Karpas-422 (cell line): Measurements from ENCODE around the gene SYMPK. TPM values are rescaled to one million over a fixed set of nuclear protein-coding genes. Genes with fewer than 3 reads are reported as not detected.
"Not testable (repeated sequence)": the region's sequence is repeated elsewhere in the genome, so short reads cannot be mapped to it uniquely, and the experiment has no call there.

Experiments
- DNase-seq: peaks from one replicate; pipeline ENCODE4 v3.0.0-alpha.2; 2015
- H2AFZ ChIP-seq: fragments of 200-600 bp; sonication (generic); 2 replicates; pipeline ENCODE4 v1.6.1; 2014; ENCODE audit warnings: antibody characterized with exemption, low read length, mixed read lengths
- H3K27ac ChIP-seq: fragments of 200-600 bp; sonication (generic); 2 replicates; pipeline ENCODE4 v1.5.1; 2014; ENCODE audit warnings: mild to moderate bottlenecking, low read length, moderate library complexity
- H3K27me3 ChIP-seq: fragments of 200-600 bp; sonication (generic); 2 replicates; pipeline ENCODE4 v1.6.1; 2014; ENCODE audit warnings: low read length, mixed read lengths
- H3K36me3 ChIP-seq: fragments of 200-600 bp; sonication (generic); 2 replicates; pipeline ENCODE4 v1.6.1; 2014; ENCODE audit warnings: low read length, mixed read lengths; ENCODE audit not compliant: insufficient read depth
- H3K4me1 ChIP-seq: fragments of 200-600 bp; sonication (generic); 2 replicates; pipeline ENCODE4 v1.6.1; 2014; ENCODE audit warnings: mild to moderate bottlenecking, low read length, mixed read lengths
- H3K4me2 ChIP-seq: fragments of 200-600 bp; sonication (generic); 2 replicates; pipeline ENCODE4 v1.6.1; 2014; ENCODE audit warnings: low read length, low read depth, mild to moderate bottlenecking; ENCODE audit not compliant: poor library complexity, severe bottlenecking
- H3K4me3 ChIP-seq: fragments of 200-600 bp; sonication (generic); 2 replicates; pipeline ENCODE4 v1.5.1; 2014; ENCODE audit warnings: mild to moderate bottlenecking, antibody characterized with exemption, low read length, mixed read lengths
- H3K79me2 ChIP-seq: fragments of 200-600 bp; sonication (generic); 2 replicates; pipeline ENCODE4 v1.6.1; 2014; ENCODE audit warnings: mild to moderate bottlenecking, low read length, mixed read lengths
- H3K9ac ChIP-seq: fragments of 200-600 bp; sonication (generic); 2 replicates; pipeline ENCODE4 v1.6.0; 2014; ENCODE audit warnings: low read length
- H3K9me2 ChIP-seq: fragments of 200-600 bp; sonication (generic), shearing (Covaris generic); replicated peaks from 2 replicates; pipeline ENCODE4 v1.6.0; 2014; ENCODE audit warnings: mild to moderate bottlenecking, low read length, moderate library complexity; ENCODE audit not compliant: insufficient read depth
- H3K9me3 ChIP-seq: fragments of 300-700, 200-600 bp; sonication (generic); 2 replicates; pipeline ENCODE4 v1.6.1; 2014; ENCODE audit warnings: low read length, mixed read lengths
- H4K20me1 ChIP-seq: fragments of 200-600 bp; sonication (generic); 2 replicates; pipeline ENCODE4 v1.6.1; 2014; ENCODE audit warnings: mild to moderate bottlenecking, antibody characterized with exemption, low read length, low read depth; ENCODE audit not compliant: insufficient read depth
- total RNA-seq: library from RNA; depleted of rRNA; stranded (reverse); fragments of >200 nt; shearing (Covaris generic); gene quantifications from 2 replicates; pipeline ENCODE4 v1.2.3, GENCODE V29; 2014; ENCODE audit warnings: low replicate concordance

SYMPK gene
- total RNA-seq, 1 experiment from 2014 or later, result 28.3 TPM

DNA sequence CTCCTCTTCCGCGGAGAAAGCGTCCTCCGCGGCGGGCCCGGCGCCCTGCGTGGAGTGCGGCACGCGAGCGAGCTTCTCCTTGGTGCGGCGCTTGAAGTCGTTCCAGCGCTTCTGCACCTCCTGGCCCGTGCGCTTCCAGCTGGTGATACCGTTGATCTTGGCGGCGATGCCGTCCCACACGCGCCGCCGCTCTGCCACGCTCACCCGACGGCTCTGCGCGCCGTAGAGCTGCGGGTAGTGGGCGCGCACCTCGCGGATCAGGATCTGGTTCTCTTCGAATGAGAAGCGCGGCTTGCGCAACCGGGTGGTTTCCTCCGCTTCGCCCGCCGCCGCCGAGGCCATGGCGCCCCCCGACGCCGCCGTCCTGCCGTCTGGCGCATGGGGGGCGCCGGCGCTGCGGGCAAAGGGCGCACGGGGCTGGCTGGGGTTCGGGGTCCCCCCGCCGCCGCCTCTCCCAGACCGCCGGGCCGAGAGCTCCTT, 38.5 kb upstream of the SYMPK start:
- Histone ChIP-seq H3K9me3 (no peaks in the 10 kb centered on the region), H3K27ac (no peak overlapping the region), H2AFZ (no peak overlapping the region), H3K9ac (peak overlapping the region; percentile 99), H3K9me2 (no peaks in the 10 kb centered on the region), H3K4me3 (peak overlapping the region; percentile 100), H3K4me2 (peak overlapping the region; percentile 85), H3K79me2 (peaks cover 26% of the 10 kb centered on the region), H3K4me1 (peaks cover 20% of the 10 kb centered on the region), H4K20me1 (no peaks in the 10 kb centered on the region), H3K36me3 (peaks cover 8% of the 10 kb centered on the region; the same call in 1 of the 2 replicates), H3K27me3 (no peaks in the 10 kb centered on the region)
- no peak for DNase-seq

DNA sequence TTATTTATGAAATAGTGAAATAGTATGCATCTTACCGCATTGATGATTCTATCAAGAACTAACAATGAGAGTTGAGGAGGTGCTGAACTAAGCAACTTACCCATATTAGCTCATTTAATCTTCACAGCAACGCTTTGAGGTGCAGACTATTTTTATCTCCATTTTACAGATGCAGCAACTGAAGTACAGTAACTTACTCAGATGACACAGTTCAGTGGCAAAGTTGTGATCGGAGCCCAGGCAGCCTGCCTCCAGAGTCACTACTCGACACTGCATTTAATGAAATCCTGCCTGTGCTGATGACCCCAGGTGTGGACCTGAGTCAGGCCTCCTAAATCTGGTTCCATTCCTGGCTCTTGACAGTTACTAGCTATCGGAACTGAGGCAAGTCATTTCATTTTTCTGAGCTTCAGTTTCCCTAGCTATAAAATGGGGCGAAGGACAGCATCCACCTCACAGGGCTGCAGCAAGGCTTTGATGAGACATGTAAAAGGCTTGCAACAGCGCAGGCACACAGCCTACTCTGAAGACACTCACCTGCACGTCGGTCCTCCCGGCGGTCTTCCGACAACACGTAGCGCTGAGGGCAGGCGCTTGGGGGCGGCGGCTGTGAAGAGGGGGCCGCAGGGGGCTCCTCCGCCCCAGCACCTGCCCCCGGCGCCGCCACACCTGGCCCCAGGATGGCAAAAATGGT, 37.9 kb upstream of the SYMPK start:
- DNase-seq, result no peak
- Histone ChIP-seq H3K4me1 (peaks cover 20% of the 10 kb centered on the region), H3K4me2 (peak overlapping the region; percentile 85), H3K27ac (no peak overlapping the region), H3K79me2 (peaks cover 26% of the 10 kb centered on the region), H3K36me3 (peaks cover 8% of the 10 kb centered on the region; the same call in 1 of the 2 replicates), H3K9me2 (no peaks in the 10 kb centered on the region), H4K20me1 (no peaks in the 10 kb centered on the region), H3K4me3 (peak overlapping the region; percentile 100), H3K27me3 (no peaks in the 10 kb centered on the region), H3K9ac (0 out of 2 replicates have a peak overlapping the region, but pooled peaks have one; percentile 99), H3K9me3 (no peaks in the 10 kb centered on the region), H2AFZ (no peak overlapping the region)

DNA sequence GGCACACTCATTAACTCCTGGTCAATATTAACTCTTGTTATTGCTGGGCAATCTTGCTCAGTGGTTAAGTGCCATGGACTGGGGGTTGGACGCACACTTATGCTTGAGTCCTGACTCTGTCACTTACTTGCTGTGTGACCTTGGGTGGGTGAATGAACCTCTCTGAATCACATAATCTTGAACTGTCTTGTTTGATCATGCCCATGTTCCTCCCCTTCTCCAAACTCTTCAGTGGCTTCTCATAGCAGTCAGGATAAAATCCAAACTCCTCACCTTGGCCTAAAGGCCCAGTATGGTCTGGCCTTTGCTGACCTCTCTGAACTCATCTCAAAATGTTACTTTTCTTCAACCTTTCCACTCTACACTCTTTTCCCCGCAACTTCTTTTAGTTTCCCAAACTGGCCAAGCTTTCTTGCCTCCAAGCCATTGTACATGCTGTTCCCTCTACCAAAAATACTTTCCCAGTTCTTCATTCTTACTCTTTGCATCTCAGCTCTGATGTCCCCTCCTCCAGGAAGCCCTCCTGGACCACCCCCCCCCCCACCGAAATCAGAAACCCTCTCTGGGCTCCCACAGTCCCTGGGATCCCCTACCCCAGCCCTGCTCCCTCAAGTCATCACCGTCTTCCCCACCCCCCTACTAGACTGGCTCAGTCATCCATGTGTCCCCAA, 37.1 kb upstream of the SYMPK start:
- Histone ChIP-seq H3K9ac (no peak overlapping the region), H3K36me3 (peaks cover 8% of the 10 kb centered on the region; the same call in 1 of the 2 replicates), H3K79me2 (peaks cover 26% of the 10 kb centered on the region), H4K20me1 (no peaks in the 10 kb centered on the region), H3K9me2 (no peaks in the 10 kb centered on the region), H3K9me3 (no peaks in the 10 kb centered on the region), H3K4me2 (no peak overlapping the region), H3K4me1 (peaks cover 20% of the 10 kb centered on the region), H3K4me3 (no peak overlapping the region), H3K27ac (no peak overlapping the region), H2AFZ (no peak overlapping the region), H3K27me3 (no peaks in the 10 kb centered on the region)
- no peak for DNase-seq

DNA sequence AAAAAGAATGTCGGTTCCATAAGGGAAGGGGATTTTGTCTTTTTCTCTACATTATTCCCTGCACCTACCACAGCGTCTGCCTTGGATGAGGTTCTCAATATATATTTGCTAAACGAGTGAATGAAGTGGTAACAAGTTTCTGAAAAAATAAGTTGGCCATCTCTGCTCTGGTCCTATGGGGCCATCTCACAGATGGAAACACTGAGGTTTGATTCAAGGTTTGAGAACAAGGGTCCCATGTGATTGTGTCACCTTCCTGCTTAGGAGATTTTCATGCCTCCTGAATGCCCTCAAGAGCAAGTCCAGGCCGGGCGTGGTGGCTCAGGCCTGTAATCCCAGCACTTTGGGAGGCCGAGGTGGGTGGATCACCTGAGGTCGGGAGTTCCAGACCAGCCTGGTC, 36.3 kb upstream of the SYMPK start:
- Histone ChIP-seq H3K79me2 (peaks cover 26% of the 10 kb centered on the region), H2AFZ (no peak overlapping the region), H3K4me1 (peaks cover 20% of the 10 kb centered on the region), H4K20me1 (no peaks in the 10 kb centered on the region), H3K27me3 (no peaks in the 10 kb centered on the region), H3K9me3 (no peaks in the 10 kb centered on the region), H3K9me2 (no peaks in the 10 kb centered on the region), H3K4me3 (no peak overlapping the region), H3K4me2 (no peak overlapping the region), H3K36me3 (peaks cover 8% of the 10 kb centered on the region; the same call in 1 of the 2 replicates), H3K9ac (no peak overlapping the region), H3K27ac (no peak overlapping the region)
- DNase-seq, result no peak

DNA sequence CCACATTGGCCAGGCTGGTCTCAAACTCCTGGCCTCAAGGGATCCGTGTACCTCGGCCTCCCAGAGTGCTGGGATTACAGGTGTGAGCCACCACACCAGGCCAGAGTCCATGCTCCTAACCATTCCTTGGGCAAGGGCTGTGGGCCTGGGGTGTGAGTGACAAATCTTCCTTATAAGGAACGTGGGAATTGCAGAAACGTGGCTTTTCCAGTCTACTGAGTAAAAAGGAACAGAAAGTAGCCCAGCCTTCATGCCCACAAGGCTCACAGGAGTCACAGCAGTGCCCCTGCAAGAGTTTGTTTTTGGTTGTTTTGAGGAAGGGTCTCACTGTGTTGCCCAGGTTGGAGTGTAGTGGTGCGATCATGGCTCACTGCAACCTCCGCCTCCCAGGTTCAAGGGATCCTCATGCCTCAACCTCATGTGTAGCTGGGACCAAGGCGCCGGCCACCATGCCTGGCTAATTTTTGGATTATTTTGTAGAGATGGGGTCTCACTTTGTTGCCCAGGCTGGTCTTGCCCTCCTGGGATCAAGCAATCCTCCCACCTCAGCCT, 34.4 kb upstream of the SYMPK start:
- Histone ChIP-seq H3K9me2 (no peaks in the 10 kb centered on the region), H3K36me3 (peaks cover 8% of the 10 kb centered on the region; the same call in 1 of the 2 replicates), H3K27ac (no peak overlapping the region), H2AFZ (no peak overlapping the region), H3K9ac (no peak overlapping the region), H3K9me3 (no peaks in the 10 kb centered on the region), H3K4me2 (no peak overlapping the region), H4K20me1 (no peaks in the 10 kb centered on the region), H3K4me3 (no peak overlapping the region), H3K4me1 (peaks cover 13% of the 10 kb centered on the region), H3K27me3 (no peaks in the 10 kb centered on the region), H3K79me2 (peaks cover 26% of the 10 kb centered on the region)
- no peak for DNase-seq

DNA sequence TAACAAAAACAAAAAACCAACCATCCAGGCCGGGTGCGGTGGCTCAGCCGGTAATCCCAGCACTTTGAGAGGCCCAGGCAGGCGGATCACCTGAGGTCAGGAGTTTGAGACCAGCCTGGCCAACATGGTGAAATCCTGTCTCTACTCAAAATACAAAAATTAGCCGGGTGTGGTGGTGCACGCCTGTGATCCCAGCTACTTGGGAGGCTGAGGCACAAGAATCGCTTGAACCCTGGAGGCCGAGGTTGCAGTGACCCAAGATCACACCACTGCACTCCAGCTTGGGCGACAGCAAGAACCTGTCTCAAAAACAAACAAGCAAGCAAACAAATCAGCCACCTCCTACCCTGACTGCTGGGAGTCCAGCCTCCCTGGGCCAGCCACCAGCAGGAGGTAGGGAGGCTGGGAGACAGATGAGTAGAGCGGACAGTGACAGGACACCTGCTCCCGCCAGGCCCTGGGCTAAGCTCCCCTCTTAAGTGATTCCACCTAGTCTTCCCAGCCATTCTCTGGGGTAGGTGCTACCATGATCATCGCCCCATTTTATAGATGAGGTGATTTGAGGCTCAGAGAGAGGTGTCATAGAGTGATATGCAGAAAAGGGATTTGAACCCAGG, 33.1 kb upstream of the SYMPK start:
- not testable (repeated sequence) for H4K20me1 ChIP-seq, H3K27ac ChIP-seq, H3K9me2 ChIP-seq, H3K9me3 ChIP-seq, H3K4me3 ChIP-seq, H3K9ac ChIP-seq, H3K4me2 ChIP-seq, H2AFZ ChIP-seq, H3K36me3 ChIP-seq, H3K27me3 ChIP-seq, DNase-seq, H3K4me1 ChIP-seq
- peaks cover 15% of the 10 kb centered on the region for H3K79me2 ChIP-seq

DNA sequence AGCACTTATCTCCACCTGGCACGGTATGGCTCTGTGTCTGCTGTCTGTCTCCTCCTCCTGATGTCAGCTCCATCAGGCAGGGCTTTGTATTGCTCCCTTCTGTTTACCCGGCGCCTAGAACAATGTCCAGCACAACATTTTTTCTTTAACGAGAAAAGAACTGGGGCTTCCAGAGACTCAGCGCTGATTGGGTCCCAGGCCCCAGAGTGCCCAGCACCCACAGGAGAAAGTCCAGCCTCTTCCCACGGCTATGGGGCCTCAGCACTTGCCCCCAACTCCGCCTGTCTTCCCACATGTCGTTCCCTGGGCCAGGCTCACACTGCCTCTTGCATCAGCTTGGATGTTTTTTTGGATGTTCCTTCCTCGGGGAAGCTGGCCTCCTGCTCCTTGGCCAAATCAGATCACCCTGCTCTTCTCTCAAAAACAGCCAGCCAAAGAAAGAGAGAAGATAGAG, 32.6 kb upstream of the SYMPK start:
- H2AFZ ChIP-seq, result no peak overlapping the region
- H3K79me2 ChIP-seq, result peaks cover 9% of the 10 kb centered on the region
- H4K20me1 ChIP-seq, result no peaks in the 10 kb centered on the region
- no peak overlapping the region for H3K27ac ChIP-seq
- peaks cover 8% of the 10 kb centered on the region; the same call in 1 of the 2 replicates for H3K36me3 ChIP-seq
- no peaks in the 10 kb centered on the region for H3K9me3 ChIP-seq
- no peak for DNase-seq
- no peak overlapping the region for H3K4me3 ChIP-seq
- no peaks in the 10 kb centered on the region for H3K9me2 ChIP-seq
- H3K4me1 ChIP-seq, result peaks cover 2% of the 10 kb centered on the region; the same call in 1 of the 2 replicates
- no peaks in the 10 kb centered on the region for H3K27me3 ChIP-seq
- no peak overlapping the region for H3K4me2 ChIP-seq
- H3K9ac ChIP-seq, result no peak overlapping the region

DNA sequence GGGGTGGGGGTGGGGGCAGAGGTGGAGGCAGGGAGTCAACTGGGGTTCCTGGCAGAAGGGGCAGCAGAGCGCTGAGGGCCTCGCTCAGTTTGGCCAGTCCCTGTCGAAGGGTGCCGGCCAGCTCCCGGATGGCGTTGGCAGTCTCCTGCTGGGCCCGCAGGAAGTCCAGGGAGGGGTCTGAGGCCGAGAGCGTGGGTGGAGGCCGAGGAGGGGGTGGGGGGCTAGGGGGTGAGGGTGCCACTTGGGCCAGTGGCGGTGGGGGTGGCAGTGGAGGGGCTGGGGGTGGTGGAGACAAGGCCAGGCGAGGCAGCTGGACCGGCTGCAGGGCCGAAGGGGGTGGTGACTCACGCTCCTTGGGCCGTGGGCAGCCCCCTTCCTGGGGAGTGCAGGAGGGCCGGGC, 27.9 kb upstream of the SYMPK start:
- Histone ChIP-seq H3K4me1 (peaks cover 15% of the 10 kb centered on the region), H3K4me2 (no peak overlapping the region), H2AFZ (no peak overlapping the region), H3K9me3 (no peaks in the 10 kb centered on the region), H4K20me1 (no peaks in the 10 kb centered on the region), H3K79me2 (no peaks in the 10 kb centered on the region), H3K9me2 (no peaks in the 10 kb centered on the region), H3K27me3 (no peaks in the 10 kb centered on the region), H3K9ac (no peak overlapping the region), H3K27ac (no peak overlapping the region), H3K36me3 (no peaks in the 10 kb centered on the region), H3K4me3 (no peak overlapping the region)
- no peak for DNase-seq
